Activated CD8-positive, alpha-beta memory T cell treated with anti-CD3 and anti-CD28 coated beads for 4 hours (primary cell): ENCODE results near the gene MIAT.
"Not testable (repeated sequence)": the region's sequence is repeated elsewhere in the genome, so short reads cannot be mapped to it uniquely, and the experiment has no call there.

Experiments used
- DNase-seq, 2 donors: peaks; one replicate each; pipeline ENCODE4 v3.0.0-alpha.2; 2020; ENCODE audit warnings: low read depth in 2 of 2

The MIAT gene

GRCh38 chr22:26700462-26700861, 43.1 kb downstream of the MIAT start:
- DNase-seq: no peak

- DNase-seq: no peak
These were observed 43.5 kb downstream of the MIAT start for GRCh38 chr22:26700886-26701285.

GRCh38 chr22:26701323-26701722, 43.9 kb downstream of the MIAT start:
- DNase-seq: no peak

GRCh38 chr22:26702906-26703830, 45.8 kb downstream of the MIAT start:
- no peak for DNase-seq

GRCh38 chr22:26705379-26705778, 48.0 kb downstream of the MIAT start:
- not testable (repeated sequence) for DNase-seq

GRCh38 chr22:26707090-26707489, 49.7 kb downstream of the MIAT start:
- no peak for DNase-seq

- no peak for DNase-seq
These were observed 50.2 kb downstream of the MIAT start for GRCh38 chr22:26707581-26707980.

GRCh38 chr22:26708256-26709009, 51.0 kb downstream of the MIAT start:
- no peak for DNase-seq

- no peak for DNase-seq
These were observed 52.4 kb downstream of the MIAT start for GRCh38 chr22:26709617-26710390.

- DNase-seq: no peak
These were observed 54.0 kb downstream of the MIAT start for GRCh38 chr22:26711205-26711963.

- DNase-seq: no peak
These were observed 54.8 kb downstream of the MIAT start for GRCh38 chr22:26712158-26712557.

GRCh38 chr22:26713823-26714449, 56.5 kb downstream of the MIAT start:
- DNase-seq: no peak

GRCh38 chr22:26714971-26715370, 57.6 kb downstream of the MIAT start:
- no peak for DNase-seq

- DNase-seq: no peak
These were observed 58.1 kb downstream of the MIAT start for GRCh38 chr22:26715392-26715936.

GRCh38 chr22:26718488-26718887, 61.1 kb downstream of the MIAT start:
- DNase-seq: no peak

GRCh38 chr22:26718905-26719304, 61.5 kb downstream of the MIAT start:
- DNase-seq: no peak

GRCh38 chr22:26722159-26722558, 64.8 kb downstream of the MIAT start:
- DNase-seq: no peak

GRCh38 chr22:26724414-26724813, 67.0 kb downstream of the MIAT start:
- no peak for DNase-seq

GRCh38 chr22:26725012-26725676, 67.8 kb downstream of the MIAT start:
- DNase-seq: no peak
